NB4 (cell line): ENCODE results near the gene SLC27A6.

Experiments used
- MAX ChIP-seq: IDR thresholded peaks from 2 replicates; pipeline ENCODE4 v1.6.1; 2011; ENCODE audit warnings: low read depth, low read length
- MYC ChIP-seq: IDR thresholded peaks from 2 replicates; pipeline ENCODE4 v1.6.1; 2011; ENCODE audit warnings: low read depth, low read length
- POLR2A ChIP-seq: IDR thresholded peaks from 2 replicates; pipeline ENCODE4 v1.6.1; 2011; ENCODE audit warnings: mild to moderate bottlenecking; ENCODE audit not compliant: insufficient read length; ENCODE audit errors: extremely low read depth
- TF ChIP-seq, protein P1 (sequence below): IDR thresholded peaks from one replicate; pipeline ENCODE4 v1.5.1; 2012; ENCODE audit warnings: low read depth, low read length

DNA sequence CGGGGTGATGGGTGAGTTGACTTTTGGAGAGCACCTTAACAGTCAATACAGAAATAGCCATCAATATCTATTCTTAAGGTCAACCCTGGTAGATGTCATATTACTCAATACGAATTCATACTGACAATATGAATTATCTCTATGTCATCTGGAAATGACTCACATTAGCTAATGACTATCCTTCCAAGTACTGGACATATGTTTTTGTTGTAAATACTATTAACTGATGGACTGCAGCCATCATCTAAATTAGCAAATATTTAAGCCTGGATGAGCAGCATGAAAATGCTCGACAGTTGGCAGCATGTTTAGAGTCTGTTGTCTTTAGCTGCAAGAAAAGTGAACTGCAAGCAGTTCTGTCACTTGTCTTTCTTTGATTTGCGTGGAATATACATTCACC, 109.6 kb downstream of the SLC27A6 start:
- TF ChIP-seq, protein P1, sequence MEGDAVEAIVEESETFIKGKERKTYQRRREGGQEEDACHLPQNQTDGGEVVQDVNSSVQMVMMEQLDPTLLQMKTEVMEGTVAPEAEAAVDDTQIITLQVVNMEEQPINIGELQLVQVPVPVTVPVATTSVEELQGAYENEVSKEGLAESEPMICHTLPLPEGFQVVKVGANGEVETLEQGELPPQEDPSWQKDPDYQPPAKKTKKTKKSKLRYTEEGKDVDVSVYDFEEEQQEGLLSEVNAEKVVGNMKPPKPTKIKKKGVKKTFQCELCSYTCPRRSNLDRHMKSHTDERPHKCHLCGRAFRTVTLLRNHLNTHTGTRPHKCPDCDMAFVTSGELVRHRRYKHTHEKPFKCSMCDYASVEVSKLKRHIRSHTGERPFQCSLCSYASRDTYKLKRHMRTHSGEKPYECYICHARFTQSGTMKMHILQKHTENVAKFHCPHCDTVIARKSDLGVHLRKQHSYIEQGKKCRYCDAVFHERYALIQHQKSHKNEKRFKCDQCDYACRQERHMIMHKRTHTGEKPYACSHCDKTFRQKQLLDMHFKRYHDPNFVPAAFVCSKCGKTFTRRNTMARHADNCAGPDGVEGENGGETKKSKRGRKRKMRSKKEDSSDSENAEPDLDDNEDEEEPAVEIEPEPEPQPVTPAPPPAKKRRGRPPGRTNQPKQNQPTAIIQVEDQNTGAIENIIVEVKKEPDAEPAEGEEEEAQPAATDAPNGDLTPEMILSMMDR, result no peak
- TF ChIP-seq POLR2A (no peak), MYC (no peak), MAX (no peak)
